Immature natural killer cell (primary cell): Measurements from ENCODE around the gene CRYBG1. TPM values are rescaled to one million over a fixed set of nuclear protein-coding genes. Genes with fewer than 3 reads are reported as not detected.

Experiments used
- DNase-seq, 3 donors: peaks; one replicate each; pipeline ENCODE4 v3.0.0; 2022; ENCODE audit warnings: mixed read lengths in 1 of 3
- H3K27ac Mint-ChIP-seq, 6 donors: one replicate each; pipeline ENCODE4 v1.8.0; 2020; ENCODE audit warnings: mixed read lengths in 6 of 6, mild to moderate bottlenecking in 5 of 6, inconsistent platforms in 4 of 6, moderate library complexity in 3 of 6
- H3K27me3 Mint-ChIP-seq, 3 donors: one replicate each; pipeline ENCODE4 v1.8.0; 2020 to 2021; ENCODE audit warnings: low read depth in 3 of 3, mild to moderate bottlenecking in 3 of 3, mixed read lengths in 3 of 3, moderate library complexity in 3 of 3, inconsistent platforms in 1 of 3
- H3K36me3 Mint-ChIP-seq, 3 donors: one replicate each; pipeline ENCODE4 v1.8.0; 2020; ENCODE audit warnings: mixed read lengths in 3 of 3, inconsistent platforms in 2 of 3, mild to moderate bottlenecking in 2 of 3
- H3K4me1 Mint-ChIP-seq, 2 donors: one replicate each; pipeline ENCODE4 v1.8.0; 2020; ENCODE audit warnings: inconsistent platforms in 2 of 2, mild to moderate bottlenecking in 2 of 2, mixed read lengths in 2 of 2, moderate library complexity in 1 of 2
- H3K4me3 Mint-ChIP-seq, 5 donors: one replicate each; pipeline ENCODE4 v1.8.0; 2020; ENCODE audit warnings: mild to moderate bottlenecking in 5 of 5, mixed read lengths in 5 of 5, inconsistent platforms in 3 of 5, moderate library complexity in 3 of 5
- H3K9me3 Mint-ChIP-seq, 6 donors: one replicate each; pipeline ENCODE4 v1.8.0; 2020; ENCODE audit warnings: mild to moderate bottlenecking in 6 of 6, mixed read lengths in 6 of 6, inconsistent platforms in 4 of 6, moderate library complexity in 3 of 6
- polyA plus RNA-seq, 3 donors: library from polyadenylated mRNA; unstranded; fragments of 300-500 nt; fragmentation: Illumina TruSeq; gene quantifications; one replicate each; pipeline ENCODE4 v1.2.3, GENCODE V29; 2021

CRYBG1 gene
- polyA plus RNA-seq, 3 donors from 2014 or later = 0.42 to 8.4 (median 3.2) TPM

DNA sequence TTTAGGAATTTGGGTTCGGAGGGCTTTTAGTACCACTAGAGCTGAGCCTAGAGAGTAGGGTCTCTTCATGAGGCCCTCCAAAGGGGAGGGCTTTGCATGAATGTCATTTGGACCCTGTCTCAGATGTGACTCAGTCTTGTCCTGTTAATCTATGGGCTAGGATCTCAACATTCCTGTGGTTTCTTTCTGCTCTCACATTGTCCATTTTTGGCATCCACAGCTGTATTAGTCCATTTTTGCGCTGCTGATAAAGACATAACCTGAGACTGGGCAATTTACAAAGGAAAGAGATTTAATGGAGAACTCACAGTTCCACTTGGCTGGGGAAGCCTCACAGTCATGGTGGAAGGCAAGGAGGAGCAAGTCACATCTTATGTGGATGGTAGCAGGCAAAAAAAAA, 61.0 kb downstream of the CRYBG1 start:
- DNase-seq = no peak
- no peaks in the 10 kb centered on the region for H3K36me3 Mint-ChIP-seq
- H3K27me3 Mint-ChIP-seq = peaks cover 0 to 7% (median 6%) of the 10 kb centered on the region in 3 donors
- no peaks in the 10 kb centered on the region for H3K9me3 Mint-ChIP-seq
- no peak overlapping the region for H3K27ac Mint-ChIP-seq
- no peak overlapping the region for H3K4me3 Mint-ChIP-seq
- no peaks in the 10 kb centered on the region for H3K4me1 Mint-ChIP-seq

DNA sequence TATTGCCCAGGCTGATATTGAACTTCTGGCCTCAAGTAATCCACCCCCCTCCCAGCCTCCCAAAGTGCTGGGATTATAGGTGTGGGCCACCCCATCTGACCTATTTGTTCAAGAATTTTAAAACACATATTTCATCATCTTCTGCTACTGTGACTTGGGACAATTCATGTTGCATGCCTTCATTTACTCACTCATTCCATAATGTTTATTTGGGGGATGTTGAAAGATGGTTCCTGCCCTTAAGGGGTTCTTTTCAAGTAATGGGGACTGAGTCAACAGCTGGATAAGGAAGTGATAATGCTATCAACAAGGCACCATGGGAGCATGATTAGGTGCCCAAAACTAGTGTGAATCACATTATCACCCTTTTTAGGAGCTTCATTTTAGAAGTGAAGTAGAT, 62.0 kb downstream of the CRYBG1 start:
- Mint-ChIP-seq H3K4me3 (no peak overlapping the region), H3K27ac (no peak overlapping the region), H3K4me1 (no peaks in the 10 kb centered on the region), H3K9me3 (no peaks in the 10 kb centered on the region), H3K27me3 (peaks cover 0 to 7% (median 4%) of the 10 kb centered on the region in 3 donors), H3K36me3 (no peaks in the 10 kb centered on the region)
- DNase-seq = no peak

DNA sequence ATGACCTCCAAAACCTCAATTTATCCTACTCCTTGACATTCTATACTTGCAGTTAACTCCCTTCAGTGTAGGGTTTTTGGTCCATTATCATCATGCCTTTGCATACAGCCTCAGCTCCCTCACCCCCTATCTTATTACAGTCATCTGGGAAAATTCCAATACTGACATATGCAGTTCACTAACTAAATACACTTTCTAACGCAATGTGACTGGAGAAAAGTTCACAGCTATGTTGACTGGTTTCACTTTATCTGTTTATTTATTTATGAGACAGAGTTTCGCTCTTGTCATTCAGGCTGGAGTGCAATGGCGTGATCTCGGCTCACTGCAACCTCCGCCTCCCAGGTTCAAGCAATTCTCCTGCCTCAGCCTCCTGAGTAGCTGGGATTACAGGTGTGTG, 64.9 kb downstream of the CRYBG1 start:
- DNase-seq = no peak

DNA sequence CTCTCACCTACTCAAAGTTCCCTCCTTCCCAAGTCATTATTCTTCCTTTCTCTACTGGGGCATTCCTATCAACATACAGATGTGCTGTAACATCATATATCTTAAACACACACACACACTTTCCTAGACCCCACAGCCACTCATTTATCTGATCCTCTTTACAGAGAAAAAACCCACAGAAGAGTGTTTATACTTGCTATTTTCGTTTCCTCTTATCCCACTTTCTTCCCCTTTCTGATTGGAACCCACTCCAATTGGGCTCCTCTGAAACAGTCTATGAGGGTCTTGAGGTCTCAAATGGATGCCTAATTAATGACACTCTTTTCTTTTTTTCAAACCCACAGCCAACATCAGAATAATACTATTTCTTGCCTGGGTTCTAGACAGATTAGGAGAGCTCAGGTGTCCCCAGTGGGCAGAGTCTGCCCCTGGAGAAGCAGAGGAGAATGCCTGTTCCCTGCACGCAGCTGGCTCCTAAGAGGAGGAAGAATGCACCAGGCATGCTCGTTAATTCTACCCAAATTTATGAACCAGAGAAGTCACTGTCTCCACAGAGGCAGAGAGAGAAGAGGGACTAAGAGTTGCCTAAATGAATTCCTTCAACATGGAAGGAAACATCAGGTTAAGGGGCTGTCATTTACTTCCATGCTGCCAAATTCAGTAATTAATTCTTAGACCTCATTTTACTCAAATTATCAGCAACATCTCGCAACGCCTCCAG, 65.9 kb downstream of the CRYBG1 start:
- Mint-ChIP-seq H3K9me3 (no peaks in the 10 kb centered on the region), H3K4me3 (no peak overlapping the region), H3K27ac (no peak overlapping the region), H3K27me3 (no peaks in the 10 kb centered on the region), H3K36me3 (no peaks in the 10 kb centered on the region), H3K4me1 (no peaks in the 10 kb centered on the region)
- no peak for DNase-seq

More for the DNA sequence above, 64.9 kb downstream of the CRYBG1 start:
- H3K36me3 Mint-ChIP-seq = no peaks in the 10 kb centered on the region
- no peaks in the 10 kb centered on the region for H3K9me3 Mint-ChIP-seq
- no peak overlapping the region for H3K27ac Mint-ChIP-seq
- peaks cover 0 to 3% (median 0%) of the 10 kb centered on the region in 3 donors for H3K27me3 Mint-ChIP-seq
- no peaks in the 10 kb centered on the region for H3K4me1 Mint-ChIP-seq
- H3K4me3 Mint-ChIP-seq = no peak overlapping the region

DNA sequence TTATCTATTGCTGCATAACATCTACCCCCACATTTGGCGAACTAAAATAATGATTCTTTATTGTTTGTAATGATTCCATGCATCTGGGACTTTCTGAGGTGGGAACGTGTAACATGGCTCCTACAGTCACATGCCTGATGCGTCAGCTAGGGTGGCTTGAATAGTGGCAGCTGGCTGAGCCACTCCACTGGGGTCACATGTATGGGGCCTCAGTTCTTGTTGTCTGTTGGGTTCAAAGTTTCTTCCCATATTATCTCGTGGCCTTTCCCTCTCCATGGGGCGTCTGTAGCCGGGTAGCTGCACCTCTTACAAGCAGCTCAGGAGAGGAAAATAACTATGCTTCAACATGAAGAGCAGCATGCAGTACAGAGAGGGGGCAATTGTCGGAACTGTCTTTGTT, 69.9 kb downstream of the CRYBG1 start:
- no peaks in the 10 kb centered on the region for H3K36me3 Mint-ChIP-seq
- no peaks in the 10 kb centered on the region for H3K9me3 Mint-ChIP-seq
- no peak overlapping the region for H3K4me3 Mint-ChIP-seq
- H3K27ac Mint-ChIP-seq = no peak overlapping the region
- peaks cover 0 to 5% (median 2%) of the 10 kb centered on the region in 3 donors for H3K27me3 Mint-ChIP-seq
- DNase-seq = no peak
- no peaks in the 10 kb centered on the region for H3K4me1 Mint-ChIP-seq

DNA sequence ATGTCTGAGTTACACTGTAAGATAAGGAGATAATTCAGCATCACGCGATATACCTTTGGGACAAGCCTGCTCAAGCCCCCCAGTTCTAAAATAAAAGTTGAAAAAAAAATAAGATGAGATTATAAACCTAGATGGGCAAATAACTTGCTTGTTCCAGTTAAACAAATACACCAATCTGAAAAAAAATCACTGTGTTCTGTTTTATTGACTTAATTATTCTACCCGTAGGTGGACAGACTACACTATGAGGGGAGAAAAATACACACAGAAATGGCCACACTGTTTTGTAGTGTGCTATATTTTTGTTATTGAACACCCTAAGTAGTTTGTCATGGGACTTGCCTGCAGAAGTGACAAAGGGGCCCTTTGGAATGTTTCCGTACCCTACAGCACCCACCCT, 70.9 kb downstream of the CRYBG1 start:
- Mint-ChIP-seq H3K9me3 (no peaks in the 10 kb centered on the region), H3K4me3 (no peak overlapping the region), H3K27me3 (peaks cover 0 to 5% (median 2%) of the 10 kb centered on the region in 3 donors)

DNA sequence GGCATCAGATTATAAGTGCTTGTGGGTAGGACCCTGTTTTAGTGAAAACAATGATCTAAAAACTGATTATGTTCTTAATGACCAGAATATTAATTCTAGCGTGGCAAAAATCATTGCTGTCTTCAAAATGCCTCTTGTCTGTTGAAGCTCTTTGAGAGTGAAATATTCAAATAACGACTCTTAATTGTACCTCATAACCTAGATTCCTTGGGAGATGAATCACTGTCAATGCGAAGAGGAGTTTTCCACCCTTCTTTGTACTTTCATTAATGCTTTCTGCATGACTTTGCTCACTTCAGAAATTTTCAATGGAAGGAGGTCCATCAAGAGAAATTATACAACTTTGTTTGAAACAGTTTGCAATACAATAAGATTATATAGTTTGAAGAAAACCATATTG, 71.5 kb downstream of the CRYBG1 start:
- Mint-ChIP-seq H3K4me1 (no peaks in the 10 kb centered on the region), H3K36me3 (no peaks in the 10 kb centered on the region), H3K9me3 (no peaks in the 10 kb centered on the region)

More for the DNA sequence above, 70.9 kb downstream of the CRYBG1 start:
- Mint-ChIP-seq H3K27ac (no peak overlapping the region), H3K36me3 (no peaks in the 10 kb centered on the region), H3K4me1 (no peaks in the 10 kb centered on the region)
- no peak for DNase-seq

DNA sequence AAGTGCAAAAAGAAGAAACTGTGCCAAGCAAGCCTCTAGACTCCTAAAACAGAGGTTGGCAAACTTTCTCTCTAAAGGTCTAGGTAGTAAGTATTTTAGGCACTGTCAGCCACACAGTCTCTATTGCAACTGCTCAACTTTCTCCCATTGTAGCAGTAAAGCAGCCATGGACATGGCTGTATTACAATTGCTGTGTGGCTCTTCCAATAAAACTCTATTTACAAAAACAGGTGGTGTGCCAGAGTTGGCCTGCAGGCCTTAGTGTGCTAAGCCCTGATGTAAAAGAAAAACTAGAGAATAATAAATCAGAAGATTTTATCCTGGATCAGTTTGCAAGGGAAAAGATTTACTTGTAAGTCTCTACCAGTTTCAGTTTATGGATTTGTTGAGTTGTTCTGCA, 74.0 kb downstream of the CRYBG1 start:
- Mint-ChIP-seq H3K9me3 (no peaks in the 10 kb centered on the region), H3K27me3 (peaks cover 2 to 5% (median 5%) of the 10 kb centered on the region in 3 donors), H3K4me1 (no peaks in the 10 kb centered on the region)

More for the DNA sequence above, 71.5 kb downstream of the CRYBG1 start:
- peaks cover 0 to 5% (median 2%) of the 10 kb centered on the region in 3 donors for H3K27me3 Mint-ChIP-seq
- H3K27ac Mint-ChIP-seq = no peak overlapping the region
- H3K4me3 Mint-ChIP-seq = no peak overlapping the region
- DNase-seq = no peak

DNA sequence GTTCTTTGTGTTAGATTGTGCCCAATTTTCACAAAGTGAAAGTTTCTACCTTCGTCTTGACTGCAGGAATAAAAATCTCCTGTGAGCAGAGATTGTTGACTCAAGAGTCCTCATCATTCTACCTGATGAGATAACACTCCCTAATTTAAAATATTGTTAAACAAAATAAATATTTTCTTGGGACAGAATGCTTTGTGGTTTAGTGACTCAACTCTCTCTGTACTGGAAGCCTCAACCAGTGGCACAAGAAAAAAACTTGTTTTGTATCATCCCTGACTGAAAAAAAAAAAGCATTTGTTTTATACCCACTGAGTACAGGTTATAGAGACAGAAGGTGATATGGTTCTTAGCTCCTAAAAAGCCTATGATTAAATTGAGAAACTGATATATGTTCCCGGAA, 78.9 kb downstream of the CRYBG1 start:
- H3K36me3 Mint-ChIP-seq = no peaks in the 10 kb centered on the region
- H3K4me1 Mint-ChIP-seq = no peaks in the 10 kb centered on the region
- H3K27me3 Mint-ChIP-seq = peaks cover 6 to 17% (median 7%) of the 10 kb centered on the region in 3 donors
- H3K27ac Mint-ChIP-seq = no peak overlapping the region
- no peak for DNase-seq
- no peaks in the 10 kb centered on the region for H3K9me3 Mint-ChIP-seq
- no peak overlapping the region for H3K4me3 Mint-ChIP-seq

More for the DNA sequence above, 74.0 kb downstream of the CRYBG1 start:
- H3K4me3 Mint-ChIP-seq = no peak overlapping the region
- DNase-seq = no peak
- no peak overlapping the region for H3K27ac Mint-ChIP-seq
- no peaks in the 10 kb centered on the region for H3K36me3 Mint-ChIP-seq

DNA sequence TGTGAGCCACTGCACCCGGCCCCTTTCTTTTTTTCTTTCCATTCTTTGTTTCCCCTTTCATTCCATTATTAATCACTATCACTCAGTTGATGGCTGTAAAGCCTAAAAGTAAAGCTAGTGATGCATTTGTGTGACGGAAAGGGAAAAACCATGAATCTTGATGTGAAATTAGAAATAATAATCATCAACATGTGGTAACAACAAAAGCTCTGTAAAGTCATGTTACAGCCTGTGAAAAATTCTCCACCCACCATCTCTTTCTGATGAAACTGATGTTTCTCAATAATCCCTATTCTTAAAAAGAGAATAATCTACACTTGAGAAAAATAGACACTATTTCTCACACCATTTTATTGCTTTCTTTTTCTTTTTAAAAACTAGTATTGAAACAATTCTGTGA, 80.0 kb downstream of the CRYBG1 start:
- peaks cover 6 to 18% (median 7%) of the 10 kb centered on the region in 3 donors for H3K27me3 Mint-ChIP-seq
- H3K36me3 Mint-ChIP-seq = no peaks in the 10 kb centered on the region
- H3K9me3 Mint-ChIP-seq = no peaks in the 10 kb centered on the region
- no peak for DNase-seq
- H3K4me3 Mint-ChIP-seq = no peak overlapping the region
- H3K27ac Mint-ChIP-seq = no peak overlapping the region
- H3K4me1 Mint-ChIP-seq = no peaks in the 10 kb centered on the region

DNA sequence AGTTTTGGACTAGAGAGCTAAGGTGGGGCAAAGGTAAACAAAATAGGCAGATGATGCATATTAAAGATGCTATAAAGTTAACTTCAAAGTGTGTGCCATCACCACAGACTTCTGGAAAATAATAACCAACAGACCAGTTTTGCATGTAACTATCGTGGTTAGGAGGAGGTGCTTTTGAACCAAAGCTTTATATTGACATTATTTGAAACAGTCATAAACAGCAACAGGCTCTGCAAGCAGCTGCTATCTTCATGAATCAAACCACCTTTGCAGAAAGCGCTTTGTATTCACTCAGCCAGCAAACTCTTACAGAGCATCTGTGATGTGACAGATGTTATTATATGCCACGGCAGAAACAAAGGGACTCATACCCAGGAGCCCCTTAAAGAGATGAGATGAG, 81.9 kb downstream of the CRYBG1 start:
- Mint-ChIP-seq H3K9me3 (no peaks in the 10 kb centered on the region), H3K4me3 (no peak overlapping the region), H3K27me3 (peaks cover 6 to 18% (median 7%) of the 10 kb centered on the region in 3 donors), H3K4me1 (peaks cover 0 to under 1% of the 10 kb centered on the region in 2 donors), H3K36me3 (no peaks in the 10 kb centered on the region), H3K27ac (no peak overlapping the region)
- DNase-seq = no peak

DNA sequence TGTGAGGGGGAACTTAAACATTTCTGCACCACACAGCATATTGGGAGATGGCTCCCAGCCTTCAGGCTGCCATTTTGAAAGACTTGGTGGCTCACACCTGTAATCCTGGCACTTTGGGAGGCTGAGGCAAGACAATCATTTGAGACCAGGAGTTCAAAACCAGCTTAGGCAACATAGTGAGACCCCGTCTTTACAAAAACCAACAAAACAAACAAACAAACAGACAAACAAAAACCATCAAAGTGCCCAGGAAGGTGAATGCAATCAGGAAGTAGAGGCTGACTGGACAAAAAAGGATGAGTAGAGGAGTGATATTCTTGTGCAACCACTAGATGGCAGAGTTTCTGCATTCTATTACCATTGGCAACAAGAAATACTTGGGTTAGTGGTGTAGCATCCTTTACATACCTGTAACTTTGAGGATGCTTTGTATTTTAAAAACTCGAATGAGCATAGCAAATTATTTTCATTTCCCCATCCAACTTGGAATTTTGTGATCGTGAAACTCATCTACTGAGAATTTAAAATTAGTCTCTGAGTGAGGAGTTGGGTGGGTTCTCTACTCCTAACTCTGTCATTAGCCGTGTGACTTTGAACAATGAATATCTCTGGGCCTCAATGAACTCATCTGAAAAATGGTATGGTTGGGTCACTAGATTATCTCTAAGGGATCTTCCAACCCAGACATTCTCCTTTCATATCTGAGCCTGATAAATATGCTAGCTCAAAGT, 84.4 kb downstream of the CRYBG1 start:
- DNase-seq = peak; percentile 57 to 72 (median 66)
- Mint-ChIP-seq H3K27me3 (peaks cover 2 to 14% (median 5%) of the 10 kb centered on the region in 3 donors), H3K27ac (no peak overlapping the region), H3K9me3 (no peaks in the 10 kb centered on the region), H3K36me3 (no peaks in the 10 kb centered on the region), H3K4me3 (no peak overlapping the region), H3K4me1 (peaks cover 13 to 15% of the 10 kb centered on the region in 2 donors)

DNA sequence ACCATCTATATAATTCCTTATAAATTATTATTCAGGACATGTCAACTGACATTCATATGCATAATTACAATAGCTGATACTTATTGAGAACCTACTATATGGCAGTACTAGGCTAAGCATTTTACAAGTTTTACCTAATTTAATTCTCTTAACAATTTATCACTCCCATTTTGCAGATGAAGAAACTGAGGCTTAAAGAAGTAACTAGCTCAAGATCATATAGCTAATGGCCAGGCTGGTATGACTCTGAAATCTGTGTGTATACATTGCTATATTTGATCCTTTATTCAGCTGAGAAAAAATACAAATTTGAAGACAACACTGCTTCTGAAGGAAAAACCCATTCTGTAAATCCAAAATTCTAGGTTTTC, 85.0 kb downstream of the CRYBG1 start:
- H3K4me3 Mint-ChIP-seq = no peak overlapping the region
- H3K9me3 Mint-ChIP-seq = no peaks in the 10 kb centered on the region
- H3K27ac Mint-ChIP-seq = no peak overlapping the region
- peaks cover under 1 to 8% (median 4%) of the 10 kb centered on the region in 3 donors for H3K27me3 Mint-ChIP-seq
- H3K36me3 Mint-ChIP-seq = no peaks in the 10 kb centered on the region
- H3K4me1 Mint-ChIP-seq = peaks cover 13 to 15% of the 10 kb centered on the region in 2 donors
- no peak for DNase-seq

DNA sequence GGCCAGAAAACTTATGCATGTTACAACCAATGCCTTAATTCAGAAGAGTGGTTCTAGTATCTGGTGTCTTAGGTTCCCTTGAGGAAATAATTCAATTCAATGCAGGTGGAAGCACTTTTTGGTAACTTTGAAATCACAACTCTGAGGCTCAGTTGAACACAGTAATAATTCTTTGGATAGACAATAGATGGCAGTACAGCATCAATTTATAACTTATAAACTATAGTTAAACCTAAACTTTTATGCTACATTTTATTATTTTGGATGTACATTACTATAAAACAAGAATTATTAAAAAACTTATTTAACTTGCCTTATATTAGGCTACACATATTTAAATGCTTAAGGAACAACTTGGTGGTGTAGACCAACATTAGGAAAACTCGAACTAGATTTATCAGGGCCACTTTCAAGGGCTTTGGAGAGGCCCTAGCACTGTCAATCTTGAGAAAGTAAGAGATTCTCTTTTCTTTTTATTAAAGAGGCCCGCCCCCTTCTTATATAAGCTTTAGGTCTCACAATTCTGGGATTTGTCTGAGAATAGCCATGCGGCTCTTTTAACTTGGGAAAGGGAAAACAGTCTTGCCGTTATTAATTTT, 85.9 kb downstream of the CRYBG1 start:
- Mint-ChIP-seq H3K27me3 (peaks cover 0 to 4% (median 2%) of the 10 kb centered on the region in 3 donors), H3K4me1 (peaks cover 13 to 15% of the 10 kb centered on the region in 2 donors), H3K9me3 (no peaks in the 10 kb centered on the region), H3K36me3 (no peaks in the 10 kb centered on the region), H3K4me3 (no peak overlapping the region), H3K27ac (no peak overlapping the region)
- DNase-seq = peak in 2 of 3 donors; percentile 19 to 31
